HepG2 (cell line): ENCODE data around the gene TIAM2. TPM values are rescaled to one million over a fixed set of nuclear protein-coding genes. Genes with fewer than 3 reads are reported as not detected.

Source experiments
- ATAC-seq: fragments of 200-7000 bp; cut with Tn5 transposase; 3 replicates; pipeline ENCODE4 v1.9.1; 2020; ENCODE audit warnings: mild to moderate bottlenecking, moderate library complexity
- BruUV-seq: library from RNA; stranded (reverse); fragments of 400-500 nt; replicated peaks from 2 replicates; lab custom pipeline; 2021; lab: Mats Ljungman, UMichigan
- CTCF ChIA-PET: fragments of 300-600 bp; formaldehyde crosslinking; extraction: SDS; loops from one replicate; lab custom pipeline; 2021; ENCODE audit warnings: low total read pairs, inconsistent platforms, low intra/inter-chr PET ratio; lab: Yijun Ruan, JAX
- POLR2A ChIA-PET: fragments of 350-600 bp; sonication (Branson Sonifier 250); formaldehyde crosslinking; loops from one replicate; lab custom pipeline; 2020; ENCODE audit warnings: antibody characterized with exemption, inconsistent platforms; lab: Yijun Ruan, JAX
- DNase-seq: peaks from one replicate; pipeline ENCODE4 v3.0.0-alpha.2; 2015; ENCODE audit warnings: low spot score
- FAIRE-seq: peaks from 3 replicates; lab custom pipeline; 2011; peaks lifted over from hg19 to GRCh38; lab: Jason Lieb, UNC
- H2AFZ ChIP-seq: one replicate; pipeline ENCODE4 v1.6.1; 2011; ENCODE audit warnings: low read length, inconsistent platforms
- H3K27ac ChIP-seq: fragments of 300-600 bp; 3 replicates; pipeline ENCODE4 v1.8.0; 2011; ENCODE audit warnings: mixed run types, mild to moderate bottlenecking, mixed read lengths, low read length, inconsistent platforms; ENCODE audit not compliant: insufficient read depth; ENCODE audit errors: extremely low read length
- H3K27me3 ChIP-seq, 2 experiments: fragments of 200-600 bp in 1 of 2; 2 replicates in 1 of 2; 3 replicates in 1 of 2; pipeline versions ENCODE4 v1.6.0 to v1.8.0; 2011; ENCODE audit warnings: low read length in 2 of 2, mild to moderate bottlenecking in 2 of 2, moderate library complexity in 2 of 2, inconsistent platforms in 1 of 2; ENCODE audit not compliant: insufficient read depth in 2 of 2, control insufficient read depth in 1 of 2
- H3K36me3 ChIP-seq, 2 experiments: fragments of 200-600 bp in 1 of 2; replicated peaks in 1 of 2; 2 replicates in 1 of 2; 3 replicates in 1 of 2; pipeline versions ENCODE4 v1.5.1 to v1.8.0; 2011; ENCODE audit warnings: low read length in 2 of 2, inconsistent platforms in 1 of 2; ENCODE audit not compliant: insufficient read depth in 2 of 2, control insufficient read depth in 1 of 2
- H3K4me1 ChIP-seq: 2 replicates; pipeline ENCODE4 v1.5.1; 2012; ENCODE audit warnings: low read length, inconsistent platforms; ENCODE audit not compliant: insufficient read depth
- H3K4me2 ChIP-seq: 2 replicates; pipeline ENCODE4 v1.6.0; 2011; ENCODE audit warnings: low read depth, low read length, inconsistent platforms
- H3K4me3 ChIP-seq, 3 experiments: fragments of 200-600 bp in 1 of 3; sonication (generic), shearing (Covaris generic) in 1 of 3; replicated peaks in 1 of 3; 2 replicates each; pipeline ENCODE4 v1.5.1; 2011 to 2016; ENCODE audit warnings: low read length in 3 of 3, inconsistent platforms in 2 of 3, low read depth in 2 of 3, mild to moderate bottlenecking in 2 of 3, control low read depth in 1 of 3, mixed read lengths in 1 of 3; ENCODE audit not compliant: insufficient read depth in 1 of 3
- H3K79me2 ChIP-seq: one replicate; pipeline ENCODE4 v1.6.1; 2011; ENCODE audit warnings: low read length, inconsistent platforms; ENCODE audit not compliant: insufficient read depth
- H3K9ac ChIP-seq: 2 replicates; pipeline ENCODE4 v1.6.0; 2011; ENCODE audit warnings: mild to moderate bottlenecking, low read depth, low read length, inconsistent platforms; ENCODE audit not compliant: insufficient read depth
- H3K9me3 ChIP-seq: 2 replicates; pipeline ENCODE4 v1.5.1; 2012; ENCODE audit warnings: mild to moderate bottlenecking, low read length
- H4K20me1 ChIP-seq: 2 replicates; pipeline ENCODE4 v1.6.0; 2011; ENCODE audit warnings: inconsistent platforms, mild to moderate bottlenecking, low read length, moderate library complexity; ENCODE audit not compliant: insufficient read depth
- ATRX ChIP-seq: sonication (generic); formaldehyde crosslinking; IDR thresholded peaks from 2 replicates; pipeline ENCODE4 v1.4.0; 2020; ENCODE audit warnings: missing genetic modification reagents, borderline replicate concordance
- BHLHE40 ChIP-seq: IDR thresholded peaks from 2 replicates; pipeline ENCODE4 v1.6.1; 2011; ENCODE audit warnings: low read length, improper control_type of control experiment
- BRF2 ChIP-seq: sonication (generic); formaldehyde crosslinking; IDR thresholded peaks from 2 replicates; pipeline ENCODE4 v1.8.1; 2022; ENCODE audit warnings: mild to moderate bottlenecking, missing genetic modification reagents
- CEBPG ChIP-seq: IDR thresholded peaks from 2 replicates; pipeline ENCODE4 v1.6.1; 2016
- GABPA ChIP-seq, 2 experiments: IDR thresholded peaks; 2 replicates each; pipeline ENCODE4 v1.6.1; 2011 to 2016; ENCODE audit warnings: low read depth in 2 of 2, low read length in 1 of 2, missing biosample characterization in 1 of 2, missing genetic modification characterization in 1 of 2
- KLF13 ChIP-seq: sonication (generic); formaldehyde crosslinking; IDR thresholded peaks from 2 replicates; pipeline ENCODE4 v1.4.0; 2020; ENCODE audit warnings: mild to moderate bottlenecking, missing genetic modification reagents
- SRY ChIP-seq: sonication (generic); formaldehyde crosslinking; IDR thresholded peaks from 2 replicates; pipeline ENCODE4 v1.8.0; 2022; ENCODE audit warnings: mild to moderate bottlenecking, missing genetic modification reagents
- ZFP82 ChIP-seq: sonication (generic); formaldehyde crosslinking; IDR thresholded peaks from 2 replicates; pipeline ENCODE4 v1.5.1; 2020; ENCODE audit warnings: mild to moderate bottlenecking, missing genetic modification reagents, borderline replicate concordance
- ZNF251 ChIP-seq: sonication (generic); formaldehyde crosslinking; IDR thresholded peaks from 2 replicates; pipeline ENCODE4 v1.9.0; 2021; ENCODE audit warnings: mild to moderate bottlenecking, missing genetic modification reagents
- ZNF691 ChIP-seq: sonication (generic); formaldehyde crosslinking; IDR thresholded peaks from 2 replicates; pipeline ENCODE4 v1.4.0; 2020; ENCODE audit warnings: missing genetic modification reagents, low read depth, mild to moderate bottlenecking, borderline replicate concordance
- ZNF720 ChIP-seq: sonication (generic); formaldehyde crosslinking; IDR thresholded peaks from 2 replicates; pipeline ENCODE4 v1.4.0; 2020; ENCODE audit warnings: missing genetic modification reagents
- whole genome bisulfite sequencing: methylation state at CpG from one replicate; pipeline ENCODE4 v1.1.6; 2017; ENCODE audit warnings: low lambda C conversion rate; 5-methylcytosine and 5-hydroxymethylcytosine counted together
- in situ Hi-C: cut with HindIII; loops from 2 replicates; pipeline ENCODE4 v1.10.0; 2017; ENCODE audit warnings: low pct_unique_long_range_greater_than_20kb; ENCODE audit not compliant: extremely low pct_ligation_motif_present
- intact Hi-C: fragments of 100-400 bp; cut with micrococcal nuclease; formaldehyde crosslinking; loops from one replicate; pipeline ENCODE4 v1.10.0; 2022; ENCODE audit not compliant: unreplicated experiment
- polyA plus RNA-seq, 8 experiments: library from polyadenylated mRNA; depleted of rRNA in 3 of 8; stranded (reverse) in 7 of 8; unstranded in 1 of 8; fragments of >200 nt; fragmentation: Illumina TruSeq in 4 of 8; extraction: Trizol in 4 of 8; gene quantifications; 2 replicates each; pipeline versions ENCODE4 v1.2.1 to v1.2.3, GENCODE V29; 2011 to 2016; ENCODE audit warnings: low read depth in 4 of 8, missing spikeins in 1 of 8, mixed read lengths in 1 of 8; ENCODE audit not compliant: insufficient read depth in 1 of 8
- total RNA-seq, 5 experiments: library from RNA; depleted of rRNA; stranded (reverse); fragments of >200 nt; fragmentation: Illumina TruSeq; extraction: Trizol; gene quantifications; 2 replicates each; pipeline ENCODE4 v1.2.3, GENCODE V29; 2016; ENCODE audit warnings: low read depth in 1 of 5

Gene TIAM2
- total and polyA plus RNA-seq, 2 of the 13 experiments (the other 11 are each of a cell fraction or from before 2014, with no cell fraction given), result 4.1 to 4.5 TPM

GRCh38 chr6:154991207-154991606, 3.9 kb upstream of the TIAM2 start:
- Histone ChIP-seq H3K4me2 (no peak overlapping the region), H3K27ac (no peak overlapping the region), H3K9me3 (no peaks in the 10 kb centered on the region), H3K4me3 (no peak overlapping the region), H4K20me1 (no peaks in the 10 kb centered on the region), H3K9ac (no peak overlapping the region), H3K79me2 (no peaks in the 10 kb centered on the region), H2AFZ (no peak overlapping the region), H3K36me3 (no peaks in the 10 kb centered on the region), H3K4me1 (peaks cover 14% of the 10 kb centered on the region), H3K27me3 (peaks cover 2 to 7% of the 10 kb centered on the region in 2 experiments; a peak in 3 of 5 replicates)
- in situ Hi-C loops (no loop called here), intact Hi-C loops (no loop called here)
- 12% methylated on average over 4 of the region's 4 CpGs for WGBS
- no TSS peak for BruUV-seq
- DNase-seq (no peak), FAIRE-seq (no peak), ATAC-seq (no peak)
- no peak for TF ChIP-seq CEBPG
- no peak for TF ChIP-seq SRY (CRISPR knock-in tag)
- peak; percentile 41; the same call in 1 of the 2 replicates for TF ChIP-seq BHLHE40
- no peak for TF ChIP-seq ATRX (CRISPR knock-in tag)
- TF ChIP-seq ZNF251, result no peak
- POLR2A ChIA-PET, result no interaction called here
- CTCF ChIA-PET, result no interaction called here

GRCh38 chr6:154993026-154993425, 2.1 kb upstream of the TIAM2 start:
- H3K4me1 ChIP-seq, result peaks cover 22% of the 10 kb centered on the region
- FAIRE-seq (no peak), ATAC-seq (no peak), DNase-seq (no peak)
- no peaks in the 10 kb centered on the region for H3K79me2 ChIP-seq
- no peak overlapping the region for H3K27ac ChIP-seq
- H4K20me1 ChIP-seq, result no peaks in the 10 kb centered on the region
- no peak overlapping the region for H3K4me3 ChIP-seq
- no peak for TF ChIP-seq ZNF720 (CRISPR knock-in tag)
- TF ChIP-seq ZFP82 (CRISPR knock-in tag), result no peak
- TF ChIP-seq GABPA (IDR thresholded peaks at IDR 0.05; ENCODE audit: low read depth, low read length), result no peak
- TF ChIP-seq GABPA (CRISPR knock-in tag; IDR thresholded peaks at IDR 0.05; ENCODE audit: low read depth), result no peak
- no peak for TF ChIP-seq ZNF691
- TF ChIP-seq KLF13, result no peak
- TF ChIP-seq BRF2 (CRISPR knock-in tag), result no peak
- H3K9me3 ChIP-seq, result no peaks in the 10 kb centered on the region
- H3K27me3 ChIP-seq, result peaks cover 2 to 19% of the 10 kb centered on the region in 2 experiments; a peak in 3 of 5 replicates
- POLR2A ChIA-PET, result no interaction called here
- no peak overlapping the region for H2AFZ ChIP-seq
- intact Hi-C loops, result no loop called here
- H3K9ac ChIP-seq, result no peak overlapping the region
- no peak overlapping the region for H3K4me2 ChIP-seq
- H3K36me3 ChIP-seq, result no peaks in the 10 kb centered on the region
- BruUV-seq, result no TSS peak
- CTCF ChIA-PET, result no interaction called here
- in situ Hi-C loops, result no loop called here
- 51% methylated on average over 6 of the region's 6 CpGs for WGBS
